H1 (cell line): ENCODE results near the gene FSCN2. TPM values are rescaled to one million over a fixed set of nuclear protein-coding genes. Genes with fewer than 3 reads are reported as not detected.

Experiments
- CTCF ChIA-PET: fragments of 300-600 bp; sonication (Branson Sonifier 250); formaldehyde crosslinking; loops from one replicate; lab custom pipeline; 2021; ENCODE audit not compliant: partially characterized antibody; lab: Charles Lee
- POLR2A ChIA-PET: fragments of 300-600 bp; sonication (Branson Sonifier 250); formaldehyde crosslinking; loops from one replicate; lab custom pipeline; 2021; ENCODE audit warnings: inconsistent platforms; ENCODE audit not compliant: partially characterized antibody; lab: Charles Lee
- DNase-seq, 2 experiments: peaks; one replicate each; pipeline versions ENCODE4 v3.0.0 to v3.0.0-alpha.2; 2010 to 2022; ENCODE audit warnings: low spot score in 2 of 2, low read depth in 1 of 2, mixed read lengths in 1 of 2
- FAIRE-seq: peaks from 2 replicates; lab custom pipeline; 2011; peaks lifted over from hg19 to GRCh38; lab: Jason Lieb, UNC
- H2AFZ ChIP-seq: 2 replicates; pipeline ENCODE4 v1.8.1; 2012; ENCODE audit warnings: low read length, inconsistent platforms
- H2AK5ac ChIP-seq: 2 replicates; pipeline ENCODE4 v1.6.1; 2013; ENCODE audit warnings: low read depth, low read length
- H2BK120ac ChIP-seq: replicated peaks from 2 replicates; pipeline ENCODE3; 2013; ENCODE audit warnings: low read depth, low read length, inconsistent platforms
- H2BK12ac ChIP-seq: 2 replicates; pipeline ENCODE4 v1.6.1; 2013; ENCODE audit warnings: low read depth, low read length
- H2BK15ac ChIP-seq: 2 replicates; pipeline ENCODE4 v1.6.1; 2013; ENCODE audit warnings: low read length
- H2BK20ac ChIP-seq: 2 replicates; pipeline ENCODE4 v1.6.1; 2013; ENCODE audit warnings: low read length
- H2BK5ac ChIP-seq: 2 replicates; pipeline ENCODE4 v1.6.1; 2013; ENCODE audit warnings: low read depth, low read length
- H3K14ac ChIP-seq: 2 replicates; pipeline ENCODE4 v1.6.1; 2013; ENCODE audit warnings: inconsistent platforms; ENCODE audit not compliant: insufficient read length
- H3K18ac ChIP-seq: 2 replicates; pipeline ENCODE4 v1.6.1; 2013; ENCODE audit warnings: low read length; ENCODE audit errors: extremely low read depth
- H3K23ac ChIP-seq: 2 replicates; pipeline ENCODE4 v1.6.1; 2013; ENCODE audit warnings: inconsistent platforms; ENCODE audit not compliant: insufficient read length
- H3K23me2 ChIP-seq: 2 replicates; pipeline ENCODE4 v1.6.1; 2013; ENCODE audit warnings: low read depth, low read length
- H3K27ac ChIP-seq: 2 replicates; pipeline ENCODE4 v1.6.1; 2011; ENCODE audit warnings: low read depth, low read length, inconsistent platforms
- H3K27me3 ChIP-seq, 4 experiments: replicated peaks in 1 of 4; 1 replicate in 1 of 4; 2 replicates in 3 of 4; pipeline versions ENCODE4 v1.6.1 to v1.8.1; 2011 to 2013; ENCODE audit warnings: low read length in 3 of 4, mild to moderate bottlenecking in 3 of 4, inconsistent platforms in 2 of 4, mixed read lengths in 2 of 4, moderate library complexity in 1 of 4; ENCODE audit not compliant: control insufficient read depth in 3 of 4, insufficient read depth in 3 of 4; ENCODE audit errors: extremely low read depth in 1 of 4
- H3K36me3 ChIP-seq, 4 experiments: 2 replicates each; pipeline versions ENCODE4 v1.6.1 to v1.8.1; 2011 to 2013; ENCODE audit warnings: mild to moderate bottlenecking in 4 of 4, low read length in 3 of 4, moderate library complexity in 2 of 4, control low read depth in 1 of 4, inconsistent platforms in 1 of 4; ENCODE audit not compliant: insufficient read depth in 4 of 4, control insufficient read depth in 2 of 4
- H3K4ac ChIP-seq: replicated peaks from 2 replicates; pipeline ENCODE3; 2013; ENCODE audit warnings: low read length, low read depth, mixed read lengths, inconsistent platforms; ENCODE audit not compliant: insufficient read length
- H3K4me1 ChIP-seq, 4 experiments: replicated peaks in 1 of 4; 1 replicate in 1 of 4; 2 replicates in 3 of 4; pipeline versions ENCODE4 v1.6.1 to v1.8.1; 2011 to 2013; ENCODE audit warnings: low read length in 3 of 4, inconsistent platforms in 2 of 4, mixed read lengths in 1 of 4; ENCODE audit not compliant: insufficient read depth in 4 of 4, control insufficient read depth in 3 of 4
- H3K4me2 ChIP-seq, 2 experiments: 2 replicates each; pipeline versions ENCODE4 v1.6.1 to v1.8.1; 2011 to 2013; ENCODE audit warnings: low read depth in 2 of 2, low read length in 2 of 2, control low read depth in 1 of 2, inconsistent platforms in 1 of 2, mild to moderate bottlenecking in 1 of 2; ENCODE audit not compliant: insufficient read depth in 1 of 2
- H3K4me3 ChIP-seq, 4 experiments: fragments of 200-600, 300-600 bp in 1 of 4; sonication (generic), shearing (Covaris generic), sonication (Bioruptor Twin) in 1 of 4; 2 replicates each; pipeline versions ENCODE4 v1.5.1 to v1.8.1; 2011 to 2016; ENCODE audit warnings: low read length in 4 of 4, low read depth in 3 of 4, control low read depth in 2 of 4, inconsistent platforms in 2 of 4, mild to moderate bottlenecking in 2 of 4, mixed read lengths in 1 of 4, moderate library complexity in 1 of 4; ENCODE audit not compliant: insufficient read depth in 2 of 4; ENCODE audit errors: extremely low read depth in 1 of 4
- H3K56ac ChIP-seq: replicated peaks from 2 replicates; pipeline ENCODE3; 2013; ENCODE audit warnings: low read depth, mild to moderate bottlenecking, mixed read lengths, low read length, inconsistent platforms; ENCODE audit not compliant: insufficient read length
- H3K79me1 ChIP-seq: 2 replicates; pipeline ENCODE4 v1.6.1; 2013; ENCODE audit warnings: low read depth, low read length, control low read depth
- H3K79me2 ChIP-seq, 2 experiments: 2 replicates each; pipeline versions ENCODE4 v1.6.1 to v1.8.1; 2012 to 2013; ENCODE audit warnings: low read length in 2 of 2, mild to moderate bottlenecking in 2 of 2, inconsistent platforms in 1 of 2; ENCODE audit not compliant: insufficient read depth in 2 of 2, control insufficient read depth in 1 of 2
- H3K9ac ChIP-seq, 4 experiments: replicated peaks in 1 of 4; 1 replicate in 1 of 4; 2 replicates in 3 of 4; pipeline versions ENCODE4 v1.6.1 to v1.8.1; 2011 to 2013; ENCODE audit warnings: low read depth in 3 of 4, low read length in 3 of 4, control low read depth in 2 of 4, mild to moderate bottlenecking in 2 of 4, moderate library complexity in 2 of 4, inconsistent platforms in 1 of 4; ENCODE audit errors: extremely low read depth in 1 of 4
- H3K9me3 ChIP-seq, 2 experiments: 2 replicates each; pipeline versions ENCODE4 v1.6.1 to v1.8.1; 2012 to 2013; ENCODE audit warnings: mild to moderate bottlenecking in 2 of 2, moderate library complexity in 2 of 2, control low read depth in 1 of 2, inconsistent platforms in 1 of 2, low read depth in 1 of 2, low read length in 1 of 2, mixed read lengths in 1 of 2; ENCODE audit not compliant: insufficient read depth in 2 of 2
- H4K20me1 ChIP-seq, 2 experiments: replicated peaks in 1 of 2; 2 replicates each; pipeline versions ENCODE3 to v1.8.1; 2011 to 2013; ENCODE audit warnings: inconsistent platforms in 2 of 2, low read length in 2 of 2, mild to moderate bottlenecking in 1 of 2; ENCODE audit not compliant: insufficient read depth in 2 of 2, control insufficient read depth in 1 of 2
- H4K5ac ChIP-seq: 2 replicates; pipeline ENCODE4 v1.6.1; 2013; ENCODE audit warnings: low read length, low read depth, mixed read lengths, inconsistent platforms; ENCODE audit not compliant: insufficient read length
- H4K8ac ChIP-seq: 2 replicates; pipeline ENCODE4 v1.8.0; 2013; ENCODE audit warnings: mild to moderate bottlenecking, moderate library complexity, low read length, inconsistent platforms; ENCODE audit not compliant: insufficient read depth; ENCODE audit errors: extremely low read depth
- H4K91ac ChIP-seq: replicated peaks from 2 replicates; pipeline ENCODE3; 2013; ENCODE audit warnings: low read length, mixed read lengths, inconsistent platforms; ENCODE audit not compliant: insufficient read length
- CBX5 ChIP-seq: fragments of 300-800, 300-1000 bp; sonication (generic); IDR thresholded peaks from 2 replicates; pipeline ENCODE4 v1.7.1; 2016; ENCODE audit warnings: antibody characterized with exemption, low read length, low read depth
- HDAC2 ChIP-seq, 2 experiments: fragments of 300-600 bp in 1 of 2; sonication (generic) in 1 of 2; IDR thresholded peaks; 2 replicates each; pipeline ENCODE4 v1.6.1; 2011 to 2012; ENCODE audit warnings: low read depth in 2 of 2, low read length in 2 of 2, mild to moderate bottlenecking in 2 of 2, moderate library complexity in 2 of 2, borderline replicate concordance in 1 of 2, inconsistent platforms in 1 of 2
- SAP30 ChIP-seq: fragments of 300-600 bp; sonication (generic); IDR thresholded peaks from 2 replicates; pipeline ENCODE4 v1.7.1; 2012; ENCODE audit warnings: low read length, moderate library complexity, mild to moderate bottlenecking, inconsistent platforms; ENCODE audit not compliant: insufficient read depth, insufficient replicate concordance
- SIN3A ChIP-seq, 2 experiments: IDR thresholded peaks in 1 of 2; conservative IDR thresholded peaks in 1 of 2; 2 replicates each; pipeline ENCODE4 v1.6.1; 2011 to 2012; ENCODE audit warnings: low read length in 2 of 2, improper control_type of control experiment in 1 of 2, low read depth in 1 of 2, mild to moderate bottlenecking in 1 of 2
- SIX5 ChIP-seq: IDR thresholded peaks from 2 replicates; pipeline ENCODE4 v1.6.1; 2011; ENCODE audit warnings: mild to moderate bottlenecking, low read depth, low read length
- TAF1 ChIP-seq: IDR thresholded peaks from 2 replicates; pipeline ENCODE4 v1.6.1; 2011; ENCODE audit warnings: mild to moderate bottlenecking, low read depth, low read length
- TBP ChIP-seq: IDR thresholded peaks from 2 replicates; pipeline ENCODE4 v1.6.1; 2011; ENCODE audit warnings: low read depth, low read length, improper control_type of control experiment
- USF2 ChIP-seq: IDR thresholded peaks from 2 replicates; pipeline ENCODE4 v1.6.1; 2011; ENCODE audit warnings: low read length, improper control_type of control experiment
- ZNF274 ChIP-seq: IDR thresholded peaks from 2 replicates; pipeline ENCODE4 v1.7.0; 2012; ENCODE audit warnings: low read length, borderline replicate concordance; ENCODE audit errors: extremely low read depth
- WGBS, 2 experiments: shearing (Covaris generic) in 1 of 2; methylation state at CpG; one replicate each; pipeline versions ENCODE4 v1.1.6 to v1.1.7; 2013 to 2015; ENCODE audit warnings: low lambda C conversion rate in 2 of 2, mixed read lengths in 2 of 2, inconsistent platforms in 1 of 2, low coverage in 1 of 2, missing lambda C conversion rate in 1 of 2; ENCODE audit not compliant: insufficient replicate concordance in 2 of 2, insufficient coverage in 1 of 2, insufficient read length in 1 of 2; ENCODE audit errors: extremely low coverage in 1 of 2, missing lambda C conversion rate in 1 of 2; 5-methylcytosine and 5-hydroxymethylcytosine counted together
- polyA plus RNA-seq, 7 experiments: library from polyadenylated mRNA; depleted of rRNA in 3 of 7; stranded (reverse) in 5 of 7; unstranded in 2 of 7; fragments of >200 nt in 5 of 7; fragments of 200-250 nt in 2 of 7; gene quantifications; 1 replicate in 5 of 7; 2 replicates in 1 of 7; 4 replicates in 1 of 7; pipeline versions ENCODE4 v1.2.1 to v1.2.3, GENCODE V29; 2011 to 2013; ENCODE audit warnings: missing spikeins in 2 of 7, mixed read lengths in 2 of 7
- total RNA-seq: library from RNA; stranded (reverse); fragmentation: NEBNext Ultra II Directional; extraction: Animal tissue kit (Norgen Biotek cat#: 25700); gene quantifications from 2 replicates; pipeline ENCODE4 v1.2.1, GENCODE V29; 2021

Gene FSCN2
- total and polyA plus RNA-seq, 2 of the 8 experiments (the other 6 are each of a cell fraction or from before 2014, with no cell fraction given) = 0.18 to 0.30 TPM

- Histone ChIP-seq H4K5ac (no peak overlapping the region), H2BK15ac (no peak overlapping the region), H3K23me2 (no peaks in the 10 kb centered on the region), H4K20me1 (peaks cover 7 to 12% of the 10 kb centered on the region in 2 experiments), H2AK5ac (no peak overlapping the region), H3K27me3 (no peaks in the 10 kb centered on the region), H3K4ac (no peak overlapping the region), H3K23ac (no peak overlapping the region), H2BK12ac (no peak overlapping the region), H2BK120ac (no peak overlapping the region), H3K9ac (no peak overlapping the region), H2AFZ (no peak overlapping the region), H3K4me2 (no peak overlapping the region), H2BK5ac (no peak overlapping the region), H3K56ac (no peak overlapping the region), H3K27ac (no peak overlapping the region), H3K79me2 (no peaks in the 10 kb centered on the region), H3K14ac (no peak overlapping the region), H3K4me3 (no peak overlapping the region), H3K79me1 (no peaks in the 10 kb centered on the region; the same call in 1 of the 2 replicates), H4K91ac (no peak overlapping the region), H3K9me3 (no peaks in the 10 kb centered on the region), H2BK20ac (no peak overlapping the region), H3K4me1 (no peaks in the 10 kb centered on the region), H3K36me3 (peaks cover 7 to 26% (median 24%) of the 10 kb centered on the region in 4 experiments), H3K18ac (no peak overlapping the region), H4K8ac (no peak overlapping the region)
- CTCF ChIA-PET = interaction anchor here (5.1 kb wide), 1 partner anchor 18 kb away, joined by 31 read pairs; no protein-coding TSS in a partner anchor
- 94% methylated on average over 12 of the region's 12 CpGs; no CpG with 5 or more reads in 1 of the 2 experiments for WGBS, 2 experiments
- POLR2A ChIA-PET = interaction anchor here (1.1 to 3.1 kb wide), 3 partner anchors 12 to 17 kb away, joined by 3 to 14 read pairs (median 6); no protein-coding TSS in a partner anchor
- TF ChIP-seq HDAC2 (IDR thresholded peaks at IDR 0.05; ENCODE audit: borderline replicate concordance in 1 of 2, low read depth in 2 of 2, low read length in 2 of 2) (no peak), USF2 (no peak), ZNF274 (no peak), SIN3A (conservative IDR thresholded peaks at IDR 0.05 in 1 of 2, IDR thresholded peaks at IDR 0.05 in 1 of 2; ENCODE audit: low read depth in 1 of 2, low read length in 2 of 2) (no peak), SIX5 (no peak), SAP30 (no peak), CBX5 (no peak), TBP (no peak), TAF1 (no peak)
- DNase-seq (no peak), FAIRE-seq (no peak)
Measured at GRCh38 chr17:81582749-81583148, 54.6 kb downstream of the FSCN2 start.
